T-cell (primary cell): Measurements from ENCODE around the gene VWF. TPM values are rescaled to one million over a fixed set of nuclear protein-coding genes. Genes with fewer than 3 reads are reported as not detected.

Experiments
- ATAC-seq, 4 experiments: fragments of 200-7000 bp in 3 of 4; fragments of 150-1000 bp in 1 of 4; cut with Tn5 transposase; replicated peaks in 1 of 4; 1 replicate in 3 of 4; 2 replicates in 1 of 4; pipeline ENCODE4 v1.10.0; 2021; ENCODE audit warnings: moderate library complexity in 3 of 4, mild to moderate bottlenecking in 2 of 4, moderate number of reproducible peaks in 1 of 4
- CTCF ChIA-PET, 2 donors: fragments of 300-600 bp; sonication (Branson Sonifier 250); formaldehyde crosslinking; loops; one replicate each; lab custom pipeline; 2022; ENCODE audit warnings: antibody characterized with exemption in 2 of 2; lab: Charles Lee
- POLR2A ChIA-PET, 2 donors: fragments of 300-600 bp; sonication (Branson Sonifier 250); formaldehyde crosslinking; loops; one replicate each; lab custom pipeline; 2022; ENCODE audit warnings: antibody characterized with exemption in 2 of 2; lab: Charles Lee
- DNase-seq, 35 experiments: peaks; one replicate each; pipeline versions ENCODE4 v3.0.0 to v3.0.0-alpha.2; 2013 to 2023
- H3K27ac ChIP-seq: one replicate; pipeline ENCODE4 v1.5.1; 2013; ENCODE audit warnings: low read length
- H3K27me3 ChIP-seq, 2 experiments: replicated peaks in 1 of 2; 1 replicate in 1 of 2; 2 replicates in 1 of 2; pipeline versions ENCODE4 v1.6.1 to v1.7.0; 2013; ENCODE audit warnings: low read length in 1 of 2, mixed read lengths in 1 of 2; ENCODE audit not compliant: control insufficient read depth in 2 of 2, insufficient read depth in 2 of 2; ENCODE audit errors: extremely low read depth in 1 of 2
- H3K36me3 ChIP-seq, 2 donors: 1 replicate in 1 of 2; 2 replicates in 1 of 2; pipeline versions ENCODE4 v1.6.1 to v1.7.0; 2013; ENCODE audit warnings: low read length in 1 of 2; ENCODE audit not compliant: control insufficient read depth in 2 of 2, insufficient read depth in 1 of 2; ENCODE audit errors: extremely low read depth in 1 of 2
- H3K4me1 ChIP-seq, 2 experiments: 1 replicate in 1 of 2; 2 replicates in 1 of 2; pipeline versions ENCODE4 v1.6.1 to v1.7.0; 2013; ENCODE audit warnings: low read length in 2 of 2, mixed read lengths in 1 of 2; ENCODE audit not compliant: insufficient read depth in 2 of 2, control insufficient read depth in 1 of 2; ENCODE audit errors: extremely low read depth in 1 of 2
- H3K4me3 ChIP-seq, 2 donors: 1 replicate in 1 of 2; 2 replicates in 1 of 2; pipeline versions ENCODE4 v1.5.1 to v1.7.0; 2013; ENCODE audit warnings: mild to moderate bottlenecking in 2 of 2, low read length in 1 of 2, moderate library complexity in 1 of 2; ENCODE audit not compliant: control insufficient read depth in 1 of 2; ENCODE audit errors: extremely low read depth in 1 of 2
- H3K9me3 ChIP-seq: 2 replicates; pipeline ENCODE4 v1.7.0; 2013
- H3K27ac Mint-ChIP-seq, 2 donors: one replicate each; pipeline ENCODE4 v1.8.0; 2020 to 2021; ENCODE audit warnings: mild to moderate bottlenecking in 2 of 2, mixed read lengths in 2 of 2
- H3K27me3 Mint-ChIP-seq, 2 donors: one replicate each; pipeline ENCODE4 v1.8.0; 2021 to 2022; ENCODE audit warnings: mixed read lengths in 2 of 2
- H3K36me3 Mint-ChIP-seq: one replicate; pipeline ENCODE4 v1.8.0; 2021; ENCODE audit warnings: mixed read lengths
- H3K4me1 Mint-ChIP-seq, 3 donors: one replicate each; pipeline ENCODE4 v1.8.0; 2020 to 2022; ENCODE audit warnings: mixed read lengths in 3 of 3, mild to moderate bottlenecking in 1 of 3
- H3K4me3 Mint-ChIP-seq, 3 donors: one replicate each; pipeline ENCODE4 v1.8.0; 2020 to 2022; ENCODE audit warnings: mild to moderate bottlenecking in 3 of 3, mixed read lengths in 3 of 3, moderate library complexity in 3 of 3
- H3K9me3 Mint-ChIP-seq, 3 donors: one replicate each; pipeline ENCODE4 v1.8.0; 2020 to 2022; ENCODE audit warnings: mixed read lengths in 3 of 3
- WGBS: methylation state at CpG from one replicate; pipeline ENCODE4 v1.1.5; 2013; ENCODE audit warnings: missing lambda C conversion rate; ENCODE audit not compliant: insufficient coverage; 5-methylcytosine and 5-hydroxymethylcytosine counted together
- total RNA-seq, 35 experiments: library from RNA in 6 of 35; stranded (reverse) in 6 of 35; fragments of 120-200 nt in 1 of 35; gene quantifications; one replicate each; pipeline versions ENCODE4 v1.2.1 to v1.2.4 and lab custom pipeline; 2013 to 2026

Gene VWF
- total RNA-seq, 5 donors from 2014 or later (not counting 1 experiment from before 2014, with no cell fraction given) = 0.13 to 0.90 (median 0.74) TPM; not detected in 1

- H3K4me3 ChIP-seq = no peak overlapping the region
- no peak overlapping the region for H3K27ac ChIP-seq
- DNase-seq = peak in 26 of 35 experiments; percentile 5 to 76 (median 30)
- H3K4me3 Mint-ChIP-seq = no peak overlapping the region
- peaks cover 2 to 4% of the 10 kb centered on the region in 2 donors for H3K27me3 Mint-ChIP-seq
- peaks cover 0 to 22% of the 10 kb centered on the region in 2 experiments for H3K27me3 ChIP-seq
- ChIA-PET CTCF (interaction anchor here (3.2 to 5.4 kb wide), 2 partner anchors 51 kb away, joined by 27 to 44 read pairs; no protein-coding TSS in a partner anchor), POLR2A (no interaction called here)
- H3K4me1 Mint-ChIP-seq = peaks cover 2 to 5% (median 2%) of the 10 kb centered on the region in 3 donors
- no peak overlapping the region for H3K27ac Mint-ChIP-seq
- WGBS = 46% methylated on average over 4 of the region's 12 CpGs
- H3K4me1 ChIP-seq = peaks cover 0 to 6% of the 10 kb centered on the region in 2 experiments
- no peaks in the 10 kb centered on the region for H3K36me3 ChIP-seq
- H3K36me3 Mint-ChIP-seq = no peaks in the 10 kb centered on the region
- H3K9me3 Mint-ChIP-seq = no peaks in the 10 kb centered on the region
- peak; percentile 73 to 84 (median 78) for ATAC-seq
- H3K9me3 ChIP-seq = no peaks in the 10 kb centered on the region
Observed at GRCh38 chr12:6039894-6040601, 84.4 kb downstream of the VWF start.

- DNase-seq (peak in 15 of 35 experiments; percentile 5 to 60 (median 17)), ATAC-seq (peak; percentile 51 to 74 (median 63))
- peaks cover 0 to 6% of the 10 kb centered on the region in 2 experiments for H3K4me1 ChIP-seq
- H3K27ac ChIP-seq = no peak overlapping the region
- no peak overlapping the region for H3K27ac Mint-ChIP-seq
- no peaks in the 10 kb centered on the region for H3K9me3 ChIP-seq
- H3K36me3 ChIP-seq = no peaks in the 10 kb centered on the region
- CTCF ChIA-PET = interaction anchor here (0.6 to 5.4 kb wide), 6 partner anchors 43 to 75 kb away, joined by 3 to 44 read pairs (median 4); no protein-coding TSS in a partner anchor
- H3K27me3 ChIP-seq = peaks cover 0 to 20% of the 10 kb centered on the region in 2 experiments
- H3K4me1 Mint-ChIP-seq = peaks cover 2 to 5% (median 2%) of the 10 kb centered on the region in 3 donors
- POLR2A ChIA-PET = no interaction called here
- H3K27me3 Mint-ChIP-seq = peaks cover 0 to 1% of the 10 kb centered on the region in 2 donors
- H3K4me3 ChIP-seq = no peak overlapping the region
- H3K9me3 Mint-ChIP-seq = no peaks in the 10 kb centered on the region
- WGBS = 39% methylated on average over 8 of the region's 8 CpGs
- no peak overlapping the region for H3K4me3 Mint-ChIP-seq
- no peaks in the 10 kb centered on the region for H3K36me3 Mint-ChIP-seq
Observed at GRCh38 chr12:6038160-6038559, 86.3 kb downstream of the VWF start.

GRCh38 chr12:6037459-6037858 lies 87.0 kb downstream of the VWF start:
- H3K9me3 Mint-ChIP-seq = no peaks in the 10 kb centered on the region
- no peaks in the 10 kb centered on the region for H3K36me3 ChIP-seq

GRCh38 chr12:6036509-6036908 lies 88.0 kb downstream of the VWF start:
- DNase-seq = no peak
- WGBS = 77% methylated on average over 2 of the region's 3 CpGs
- H3K27me3 Mint-ChIP-seq = peaks cover 0 to 1% of the 10 kb centered on the region in 2 donors
- no peaks in the 10 kb centered on the region for H3K9me3 ChIP-seq
- H3K27ac ChIP-seq = no peak overlapping the region
- H3K36me3 ChIP-seq = no peaks in the 10 kb centered on the region
- no peak overlapping the region for H3K27ac Mint-ChIP-seq
- ChIA-PET CTCF (no interaction called here), POLR2A (no interaction called here)
- no peaks in the 10 kb centered on the region for H3K9me3 Mint-ChIP-seq
- no peak overlapping the region for H3K4me3 Mint-ChIP-seq
- no peaks in the 10 kb centered on the region for H3K36me3 Mint-ChIP-seq
- peaks cover 0 to 6% of the 10 kb centered on the region in 2 experiments for H3K4me1 ChIP-seq
- peaks cover 2 to 5% (median 2%) of the 10 kb centered on the region in 3 donors for H3K4me1 Mint-ChIP-seq
- ATAC-seq = no peak
- H3K27me3 ChIP-seq = peaks cover 0 to 21% of the 10 kb centered on the region in 2 experiments
- no peak overlapping the region for H3K4me3 ChIP-seq

More at GRCh38 chr12:6037459-6037858, 87.0 kb downstream of the VWF start:
- H3K9me3 ChIP-seq = no peaks in the 10 kb centered on the region
- 84% methylated on average over 7 of the region's 9 CpGs for WGBS
- Mint-ChIP-seq H3K36me3 (no peaks in the 10 kb centered on the region), H3K4me1 (peaks cover 2 to 5% (median 2%) of the 10 kb centered on the region in 3 donors), H3K27ac (no peak overlapping the region), H3K27me3 (peaks cover 0 to 1% of the 10 kb centered on the region in 2 donors), H3K4me3 (no peak overlapping the region)
- ChIA-PET CTCF (interaction anchor here (0.7 to 5.4 kb wide), 5 partner anchors 43 to 76 kb away, joined by 3 to 44 read pairs (median 5); no protein-coding TSS in a partner anchor), POLR2A (no interaction called here)
- peaks cover 0 to 6% of the 10 kb centered on the region in 2 experiments for H3K4me1 ChIP-seq
- DNase-seq = no peak
- no peak overlapping the region for H3K27ac ChIP-seq
- peaks cover 0 to 20% of the 10 kb centered on the region in 2 experiments for H3K27me3 ChIP-seq
- no peak overlapping the region for H3K4me3 ChIP-seq
- no peak for ATAC-seq

- no peaks in the 10 kb centered on the region for H3K4me1 Mint-ChIP-seq
- DNase-seq = no peak
- no peak for ATAC-seq
- H3K4me3 Mint-ChIP-seq = no peak overlapping the region
- no peaks in the 10 kb centered on the region for H3K9me3 Mint-ChIP-seq
- H3K4me1 ChIP-seq = peaks cover 0 to 1% of the 10 kb centered on the region in 2 experiments
- no peaks in the 10 kb centered on the region for H3K36me3 ChIP-seq
- H3K9me3 ChIP-seq = no peaks in the 10 kb centered on the region
- 90% methylated on average over 9 of the region's 9 CpGs for WGBS
- H3K27me3 ChIP-seq = peaks cover 0 to 17% of the 10 kb centered on the region in 2 experiments
- H3K27ac ChIP-seq = no peak overlapping the region
- H3K27me3 Mint-ChIP-seq = no peaks in the 10 kb centered on the region
- no peak overlapping the region for H3K27ac Mint-ChIP-seq
- ChIA-PET CTCF (no interaction called here), POLR2A (no interaction called here)
- no peaks in the 10 kb centered on the region for H3K36me3 Mint-ChIP-seq
- no peak overlapping the region for H3K4me3 ChIP-seq
Observed at GRCh38 chr12:6034596-6034995, 89.9 kb downstream of the VWF start.

- WGBS = 85% methylated on average over 2 of the region's 8 CpGs
- Histone ChIP-seq H3K4me1 (no peaks in the 10 kb centered on the region), H3K4me3 (no peak overlapping the region), H3K36me3 (no peaks in the 10 kb centered on the region), H3K9me3 (no peaks in the 10 kb centered on the region), H3K27ac (no peak overlapping the region), H3K27me3 (peaks cover 0 to 20% of the 10 kb centered on the region in 2 experiments)
- no peak overlapping the region for H3K4me3 Mint-ChIP-seq
- DNase-seq (no peak), ATAC-seq (no peak)
- no peaks in the 10 kb centered on the region for H3K36me3 Mint-ChIP-seq
- CTCF ChIA-PET = no interaction called here
- H3K9me3 Mint-ChIP-seq = no peaks in the 10 kb centered on the region
- no peaks in the 10 kb centered on the region for H3K4me1 Mint-ChIP-seq
- H3K27ac Mint-ChIP-seq = no peak overlapping the region
- peaks cover 0 to 2% of the 10 kb centered on the region in 2 donors for H3K27me3 Mint-ChIP-seq
- POLR2A ChIA-PET = no interaction called here
Observed at GRCh38 chr12:6033546-6033945, 90.9 kb downstream of the VWF start.
